Mammary epithelial cell (primary cell): ENCODE measurements around the gene C7orf57.

Experiments
- EZH2 ChIP-seq: IDR thresholded peaks from 2 replicates; pipeline ENCODE4 v1.6.1; 2012; ENCODE audit warnings: low read length, inconsistent platforms, borderline replicate concordance
- TF ChIP-seq, protein P1 (sequence below), 2 donors: IDR thresholded peaks in 1 of 2; conservative IDR thresholded peaks in 1 of 2; 2 replicates each; pipeline ENCODE4 v1.5.1; 2011 to 2012; ENCODE audit warnings: inconsistent platforms in 2 of 2, low read length in 2 of 2, mild to moderate bottlenecking in 2 of 2, control low read depth in 1 of 2, low read depth in 1 of 2; ENCODE audit not compliant: insufficient read depth in 1 of 2; ENCODE audit errors: extremely low read depth in 1 of 2

DNA sequence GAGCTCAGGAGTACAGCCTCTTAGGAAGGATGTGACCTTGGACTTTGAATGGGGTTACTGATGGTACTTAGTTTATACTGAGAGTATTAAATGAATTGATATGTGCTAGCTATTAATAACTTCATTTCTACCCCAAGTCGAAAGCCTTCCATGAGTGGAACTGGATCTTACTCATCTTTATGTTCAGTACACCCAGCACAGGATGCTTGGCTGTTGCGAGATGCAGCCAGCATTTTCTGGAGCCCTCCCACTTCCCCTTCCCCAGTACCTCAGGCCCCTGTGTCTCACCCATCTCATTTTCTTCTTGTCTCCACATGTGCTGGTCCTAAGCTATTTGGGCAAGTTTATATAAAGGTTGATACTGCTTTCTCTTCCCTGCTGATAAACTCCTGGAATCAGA is 60.9 kb downstream of the C7orf57 start:
- TF ChIP-seq, protein P1, sequence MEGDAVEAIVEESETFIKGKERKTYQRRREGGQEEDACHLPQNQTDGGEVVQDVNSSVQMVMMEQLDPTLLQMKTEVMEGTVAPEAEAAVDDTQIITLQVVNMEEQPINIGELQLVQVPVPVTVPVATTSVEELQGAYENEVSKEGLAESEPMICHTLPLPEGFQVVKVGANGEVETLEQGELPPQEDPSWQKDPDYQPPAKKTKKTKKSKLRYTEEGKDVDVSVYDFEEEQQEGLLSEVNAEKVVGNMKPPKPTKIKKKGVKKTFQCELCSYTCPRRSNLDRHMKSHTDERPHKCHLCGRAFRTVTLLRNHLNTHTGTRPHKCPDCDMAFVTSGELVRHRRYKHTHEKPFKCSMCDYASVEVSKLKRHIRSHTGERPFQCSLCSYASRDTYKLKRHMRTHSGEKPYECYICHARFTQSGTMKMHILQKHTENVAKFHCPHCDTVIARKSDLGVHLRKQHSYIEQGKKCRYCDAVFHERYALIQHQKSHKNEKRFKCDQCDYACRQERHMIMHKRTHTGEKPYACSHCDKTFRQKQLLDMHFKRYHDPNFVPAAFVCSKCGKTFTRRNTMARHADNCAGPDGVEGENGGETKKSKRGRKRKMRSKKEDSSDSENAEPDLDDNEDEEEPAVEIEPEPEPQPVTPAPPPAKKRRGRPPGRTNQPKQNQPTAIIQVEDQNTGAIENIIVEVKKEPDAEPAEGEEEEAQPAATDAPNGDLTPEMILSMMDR (conservative IDR thresholded peaks at IDR 0.05 in 1 of 2, IDR thresholded peaks at IDR 0.05 in 1 of 2; ENCODE audit: extremely low read depth in 1 of 2, insufficient read depth in 1 of 2, low read depth in 1 of 2, low read length in 2 of 2) = no peak
- TF ChIP-seq EZH2 = no peak
